Fibroblast of pulmonary artery (primary cell): ENCODE measurements around the gene SENP8.
A peak's percentile ranks its signal among the peaks of the same experiment; 100 is the strongest.

Experiments
- DNase-seq: peaks from one replicate; pipeline ENCODE4 v3.0.0-alpha.2; 2010; ENCODE audit warnings: low read depth
- H3K4me3 ChIP-seq: replicated peaks from 2 replicates; pipeline ENCODE4 v1.5.1; 2011; ENCODE audit warnings: low read depth, mild to moderate bottlenecking, control low read depth, low read length, moderate library complexity
- TF ChIP-seq, protein P1 (sequence below): IDR thresholded peaks from 2 replicates; pipeline ENCODE4 v1.5.1; 2011; ENCODE audit warnings: mild to moderate bottlenecking, control low read depth, low read length, inconsistent platforms; ENCODE audit errors: missing control alignments

SENP8 gene

DNA sequence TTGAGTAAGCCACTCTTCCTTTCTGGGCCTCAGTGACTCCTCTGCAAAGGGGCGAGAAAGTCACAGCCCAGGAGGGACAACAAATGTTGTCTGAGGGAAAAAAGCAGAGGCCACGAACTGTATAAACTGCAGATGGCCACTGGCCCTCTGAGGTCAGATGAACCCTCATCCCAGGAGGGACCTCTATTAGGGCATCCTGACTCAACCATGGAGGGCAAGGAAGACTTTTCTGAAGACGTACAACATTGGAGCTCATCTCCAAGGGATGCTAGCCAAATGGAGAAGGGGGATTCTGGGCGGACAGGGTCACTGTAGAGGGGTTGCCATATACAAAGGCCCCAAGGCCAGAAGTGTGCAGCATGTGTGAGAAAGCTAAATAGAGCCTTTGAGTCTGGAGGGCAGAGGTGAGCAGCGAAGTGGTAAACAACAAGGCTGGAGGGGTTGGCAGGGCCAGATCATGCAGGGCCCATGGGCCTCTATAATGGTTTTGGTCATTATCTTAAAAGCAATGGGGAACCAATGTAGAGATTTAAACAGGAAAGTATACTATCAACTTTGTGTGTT, 62.6 kb downstream of the SENP8 start:
- TF ChIP-seq, protein P1, sequence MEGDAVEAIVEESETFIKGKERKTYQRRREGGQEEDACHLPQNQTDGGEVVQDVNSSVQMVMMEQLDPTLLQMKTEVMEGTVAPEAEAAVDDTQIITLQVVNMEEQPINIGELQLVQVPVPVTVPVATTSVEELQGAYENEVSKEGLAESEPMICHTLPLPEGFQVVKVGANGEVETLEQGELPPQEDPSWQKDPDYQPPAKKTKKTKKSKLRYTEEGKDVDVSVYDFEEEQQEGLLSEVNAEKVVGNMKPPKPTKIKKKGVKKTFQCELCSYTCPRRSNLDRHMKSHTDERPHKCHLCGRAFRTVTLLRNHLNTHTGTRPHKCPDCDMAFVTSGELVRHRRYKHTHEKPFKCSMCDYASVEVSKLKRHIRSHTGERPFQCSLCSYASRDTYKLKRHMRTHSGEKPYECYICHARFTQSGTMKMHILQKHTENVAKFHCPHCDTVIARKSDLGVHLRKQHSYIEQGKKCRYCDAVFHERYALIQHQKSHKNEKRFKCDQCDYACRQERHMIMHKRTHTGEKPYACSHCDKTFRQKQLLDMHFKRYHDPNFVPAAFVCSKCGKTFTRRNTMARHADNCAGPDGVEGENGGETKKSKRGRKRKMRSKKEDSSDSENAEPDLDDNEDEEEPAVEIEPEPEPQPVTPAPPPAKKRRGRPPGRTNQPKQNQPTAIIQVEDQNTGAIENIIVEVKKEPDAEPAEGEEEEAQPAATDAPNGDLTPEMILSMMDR: no peak
- H3K4me3 ChIP-seq: no peak overlapping the region
- no peak for DNase-seq

DNA sequence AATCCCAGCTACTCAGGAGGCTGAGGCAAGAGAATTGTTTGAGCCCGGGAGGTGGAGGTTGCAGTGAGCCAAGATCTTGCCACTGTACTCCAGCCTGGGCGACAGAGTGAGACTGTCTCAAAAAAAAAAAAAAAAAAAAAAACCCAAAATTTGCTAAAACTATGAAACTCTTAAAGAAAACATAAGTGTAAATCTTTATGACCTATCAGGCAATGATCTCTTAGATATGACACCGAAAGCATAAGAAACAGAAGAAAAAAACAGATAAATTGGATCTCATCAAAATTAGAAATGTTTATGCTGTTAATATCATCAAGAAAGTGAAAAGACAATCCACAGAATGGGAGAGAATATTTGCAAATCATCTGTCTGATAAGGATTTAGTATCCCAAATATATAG, 64.0 kb downstream of the SENP8 start:
- H3K4me3 ChIP-seq: no peak overlapping the region
- DNase-seq: no peak
- TF ChIP-seq, protein P1: no peak

- no peak for DNase-seq
- TF ChIP-seq, protein P1: no peak
- H3K4me3 ChIP-seq: no peak overlapping the region
Observed at GRCh38 chr15:72182673-72183072, 64.5 kb downstream of the SENP8 start.

- DNase-seq: no peak
- TF ChIP-seq, protein P1: no peak
- H3K4me3 ChIP-seq: no peak overlapping the region
Observed at GRCh38 chr15:72183781-72184164, 65.6 kb downstream of the SENP8 start.

GRCh38 chr15:72184165-72184811, 66.1 kb downstream of the SENP8 start:
- TF ChIP-seq, protein P1: no peak
- peak overlapping the region; percentile 12 for H3K4me3 ChIP-seq
- DNase-seq: no peak

DNA sequence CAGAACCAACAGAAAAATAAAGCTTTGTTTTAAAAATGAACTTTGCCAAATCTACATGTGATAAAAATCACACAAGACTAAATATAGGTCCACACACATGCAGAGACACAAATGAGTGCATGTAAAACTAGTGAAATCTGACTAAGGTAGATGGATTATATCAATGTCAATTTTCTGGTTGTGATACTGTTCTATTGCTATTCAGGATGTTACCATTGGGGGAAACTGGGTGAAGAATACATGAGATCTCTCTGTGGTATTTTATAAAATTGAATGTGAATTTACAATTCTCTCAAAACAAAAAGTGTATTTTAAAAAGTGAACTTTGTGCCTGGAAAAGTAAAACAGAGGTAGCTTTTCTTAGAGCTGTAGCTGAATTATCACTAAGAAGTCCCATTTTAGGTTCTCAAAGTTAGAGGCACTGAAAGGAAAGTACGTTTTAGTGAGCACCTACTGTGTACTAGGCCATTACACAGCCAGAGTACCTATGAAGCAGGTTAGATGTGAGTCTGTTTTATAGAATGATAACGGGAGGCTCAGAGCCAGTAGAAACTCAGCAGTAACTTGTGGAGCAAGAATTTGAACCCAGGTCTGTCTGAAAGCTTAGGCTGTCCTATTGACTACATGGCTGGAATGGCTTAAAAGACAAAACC, 71.2 kb downstream of the SENP8 start:
- no peak for DNase-seq
- H3K4me3 ChIP-seq: no peak overlapping the region
- TF ChIP-seq, protein P1: no peak
